HCEC 1CT (cell line): ENCODE results near the gene CPAMD8.
"Not testable (repeated sequence)": the region's sequence is repeated elsewhere in the genome, so short reads cannot be mapped to it uniquely, and the experiment has no call there.

Source experiments
- DNase-seq: peaks from one replicate; pipeline ENCODE4 v3.0.0-alpha.2; 2017

The CPAMD8 gene

DNA sequence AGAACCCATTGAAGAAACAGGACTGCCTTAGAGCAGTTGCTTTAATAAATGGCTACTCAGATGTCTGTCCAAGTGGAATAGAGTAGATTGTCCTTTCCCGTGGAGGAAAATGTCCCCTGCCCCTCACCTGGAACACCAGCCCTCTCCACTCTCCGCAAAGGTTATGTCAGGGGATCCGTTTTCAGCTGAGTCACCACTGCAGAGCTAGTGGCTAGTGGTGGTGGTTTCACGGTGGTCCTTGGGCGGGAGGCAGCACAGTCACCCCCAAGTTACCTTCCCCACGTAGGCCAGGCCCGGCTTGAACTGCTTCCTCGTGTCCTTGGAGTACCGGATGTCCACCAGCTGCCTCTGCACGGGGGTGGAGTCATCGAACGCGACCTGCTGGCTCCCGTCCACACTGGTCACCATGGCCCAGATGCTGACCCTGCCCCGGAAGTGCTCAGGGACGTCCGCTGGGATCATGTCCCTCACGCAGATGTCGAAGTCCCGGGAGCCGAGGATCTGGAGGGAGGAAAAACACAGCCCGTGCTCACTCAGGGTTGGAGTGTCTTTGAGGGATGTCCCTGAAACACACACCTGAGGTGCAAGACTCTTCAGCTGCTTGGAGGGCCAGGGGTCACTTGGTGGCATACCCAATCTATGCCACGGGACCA lies 29.6 kb downstream of the CPAMD8 start:
- not testable (repeated sequence) for DNase-seq

- no peak for DNase-seq
These were observed 37.9 kb downstream of the CPAMD8 start for GRCh38 chr19:16988661-16989060.

- DNase-seq, result no peak
These were observed 41.2 kb downstream of the CPAMD8 start for GRCh38 chr19:16985403-16985802.

- DNase-seq, result not testable (repeated sequence)
These were observed 44.0 kb downstream of the CPAMD8 start for GRCh38 chr19:16982586-16982985.

GRCh38 chr19:16978839-16979802 lies 47.5 kb downstream of the CPAMD8 start:
- no peak for DNase-seq

DNA sequence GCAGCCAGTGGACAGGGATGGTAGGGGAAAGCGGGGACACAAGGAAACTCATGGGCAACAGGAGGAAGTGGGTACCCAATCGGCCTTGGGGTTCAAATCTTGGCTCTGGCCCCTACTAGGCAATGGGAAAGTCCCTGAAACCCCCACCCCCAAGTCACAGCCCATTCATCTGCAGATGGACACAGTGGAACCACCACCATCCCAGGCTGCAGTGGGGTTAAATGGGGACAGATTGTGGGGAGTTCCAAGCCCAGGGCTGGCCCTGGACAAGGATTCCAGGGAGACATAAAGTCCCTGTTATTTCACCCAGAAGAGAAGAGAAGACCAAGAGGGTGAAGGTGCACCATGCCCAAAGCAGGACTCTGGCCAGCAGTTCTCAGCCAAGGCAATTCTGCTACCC lies 48.5 kb downstream of the CPAMD8 start:
- no peak for DNase-seq

GRCh38 chr19:16977306-16977705 lies 49.3 kb downstream of the CPAMD8 start:
- DNase-seq, result no peak

DNA sequence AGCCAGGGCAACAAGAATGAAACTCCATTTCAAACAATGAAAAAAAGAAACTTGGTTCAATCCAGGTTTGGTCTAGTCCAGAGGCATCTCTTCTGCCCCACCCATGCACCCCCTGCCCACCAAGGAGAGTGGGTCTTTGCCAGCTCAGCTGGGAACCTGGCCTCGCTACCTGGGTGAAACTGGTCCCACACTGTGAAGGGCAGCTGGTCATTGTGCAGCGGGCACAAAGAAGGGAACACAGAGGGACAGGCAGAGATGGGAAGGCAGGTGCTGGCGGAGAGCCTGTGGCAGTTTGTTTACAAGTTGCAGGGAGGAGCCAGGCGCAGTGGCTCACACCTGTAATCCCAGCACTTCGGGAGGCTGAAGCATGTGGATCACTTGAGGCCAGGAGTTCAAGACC lies 50.2 kb downstream of the CPAMD8 start:
- DNase-seq, result no peak

DNA sequence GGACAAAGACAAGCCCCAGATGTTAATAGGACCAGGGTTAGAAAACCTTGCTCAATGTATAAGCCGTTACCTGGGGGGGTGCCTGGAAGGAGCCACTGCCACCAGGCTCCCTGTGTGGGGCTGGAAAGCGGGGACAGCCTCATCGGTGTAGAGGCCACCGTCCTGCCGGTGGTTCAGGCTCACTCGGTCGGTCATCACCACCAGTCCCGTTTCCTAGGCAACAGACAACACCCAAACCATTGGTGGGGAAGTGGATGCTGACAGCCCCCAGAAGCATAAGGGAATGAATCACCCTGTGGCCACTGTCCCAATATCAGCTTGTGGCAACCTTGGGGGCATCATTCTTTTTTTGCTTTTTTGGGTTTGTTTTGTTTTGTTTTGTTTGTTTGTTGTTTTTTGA lies 55.8 kb downstream of the CPAMD8 start:
- DNase-seq, result no peak

DNA sequence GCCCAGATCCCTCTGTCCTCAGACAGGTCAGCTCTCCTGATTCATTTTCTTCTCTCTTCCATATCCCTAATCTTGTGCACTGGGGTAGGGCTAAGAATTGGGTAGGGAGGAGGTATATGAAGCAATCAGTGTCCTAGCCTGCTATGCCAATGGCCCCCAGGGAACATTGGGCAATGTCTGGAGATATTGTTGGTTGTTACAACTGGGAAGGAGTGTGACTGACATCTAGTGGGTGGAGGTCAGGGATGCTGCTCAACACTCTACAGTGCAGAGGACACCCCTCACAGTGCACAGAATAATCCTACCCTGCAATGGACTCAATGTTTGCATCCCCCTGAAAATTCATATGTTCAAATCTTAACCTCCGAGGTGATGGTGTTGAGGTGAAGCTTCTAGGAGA lies 57.5 kb downstream of the CPAMD8 start:
- no peak for DNase-seq

- DNase-seq, result not testable (repeated sequence)
These were observed 65.4 kb downstream of the CPAMD8 start for GRCh38 chr19:16960996-16961822.

DNA sequence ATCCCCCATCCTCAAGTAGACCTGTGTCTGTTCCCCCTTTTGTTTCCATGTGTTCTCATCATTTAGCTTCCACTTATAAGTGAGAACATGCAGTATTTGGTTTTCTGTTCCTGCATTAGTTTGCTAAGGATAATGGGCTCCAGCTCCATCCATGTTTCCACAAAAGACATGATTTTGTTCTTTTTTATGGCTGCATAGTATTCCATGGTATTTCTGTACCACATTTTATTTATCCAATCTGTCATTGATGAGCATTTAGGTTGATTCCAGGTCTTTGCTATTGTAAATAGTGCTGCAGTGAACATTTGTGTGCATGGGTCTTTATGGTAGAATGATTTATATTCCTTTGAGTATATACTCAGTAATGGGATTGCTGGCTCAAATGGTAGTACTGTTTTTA lies 68.3 kb downstream of the CPAMD8 start:
- not testable (repeated sequence) for DNase-seq

DNA sequence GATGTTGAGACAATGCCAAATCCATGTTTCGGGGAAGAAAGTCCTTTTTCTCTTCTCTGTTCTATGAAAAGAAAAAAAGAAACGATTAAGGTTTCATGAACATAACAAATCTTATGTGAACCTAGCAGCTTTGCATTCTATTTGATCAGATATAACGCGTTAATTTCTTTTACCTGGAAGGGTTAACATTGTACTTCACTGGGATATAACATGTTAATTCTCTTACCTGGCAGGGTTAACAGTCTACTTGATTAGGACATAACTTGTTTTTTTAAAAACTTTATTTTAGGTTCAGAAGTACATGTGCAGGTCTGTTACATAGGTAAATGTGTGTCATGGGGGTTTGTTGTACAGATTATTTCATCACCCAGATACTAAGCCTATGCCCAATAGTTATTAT lies 68.8 kb downstream of the CPAMD8 start:
- DNase-seq, result no peak

DNA sequence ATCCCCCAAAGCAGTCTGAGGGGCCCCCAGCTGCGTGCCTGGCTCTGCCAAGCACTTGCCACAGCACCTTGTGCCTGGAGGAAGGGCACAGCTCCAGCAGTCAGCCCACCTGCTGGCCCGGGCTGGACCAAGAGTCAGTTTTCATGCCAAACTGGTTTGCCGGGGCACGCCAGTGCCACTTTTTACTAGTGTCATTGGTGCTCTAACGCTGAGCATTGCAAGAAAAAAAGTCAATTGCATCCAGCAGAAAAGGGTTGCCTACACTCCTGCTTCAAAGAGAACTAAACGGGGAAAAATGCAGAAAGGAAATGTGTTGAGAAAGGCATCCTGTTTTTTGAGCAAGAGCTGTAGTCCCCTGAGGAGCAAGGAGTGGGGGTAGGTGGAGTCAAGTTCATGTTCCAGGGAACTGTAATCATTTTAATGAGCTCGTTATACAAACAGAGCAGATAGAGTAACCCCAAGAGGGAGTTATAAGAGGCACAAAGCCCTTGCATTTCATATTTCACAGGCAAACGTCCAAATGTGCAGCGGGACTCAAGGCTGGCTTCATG lies 69.4 kb downstream of the CPAMD8 start:
- DNase-seq, result no peak

- no peak for DNase-seq
These were observed 71.4 kb downstream of the CPAMD8 start for GRCh38 chr19:16955161-16955560.

- no peak for DNase-seq
These were observed 74.6 kb downstream of the CPAMD8 start for GRCh38 chr19:16952046-16952445.

GRCh38 chr19:16951529-16951928 lies 75.1 kb downstream of the CPAMD8 start:
- DNase-seq, result no peak

DNA sequence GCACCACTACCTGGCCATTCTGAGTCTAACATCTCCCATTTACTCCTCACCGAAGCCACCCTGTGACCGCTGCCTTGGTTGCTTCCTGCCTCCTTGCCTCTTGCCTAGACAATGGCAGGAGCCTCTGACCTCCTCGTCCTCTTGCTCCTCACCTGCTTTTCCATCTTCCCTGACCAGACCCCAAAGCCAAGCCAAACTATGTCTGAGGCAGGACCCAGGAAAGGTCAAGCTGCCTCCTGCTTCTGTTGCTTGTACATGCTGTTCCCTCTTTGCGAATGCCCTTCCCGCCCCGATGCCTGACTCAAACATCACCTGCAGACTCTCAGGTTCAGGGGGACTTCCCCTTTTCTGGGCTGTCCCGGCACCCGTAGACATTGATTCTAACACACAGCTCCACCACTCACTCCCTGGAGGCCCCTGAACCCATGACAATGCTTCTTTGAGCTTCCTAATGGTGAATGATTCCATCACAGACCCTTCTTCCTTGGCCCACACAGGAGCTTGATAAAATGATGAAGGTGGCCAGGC lies 77.0 kb downstream of the CPAMD8 start:
- DNase-seq, result no peak

GRCh38 chr19:16946951-16947940 lies 79.4 kb downstream of the CPAMD8 start:
- DNase-seq, result no peak

GRCh38 chr19:16945762-16946465 lies 80.7 kb downstream of the CPAMD8 start:
- no peak for DNase-seq

- no peak for DNase-seq
These were observed 81.3 kb downstream of the CPAMD8 start for GRCh38 chr19:16945364-16945714.
